Erythroblast (primary cell): ENCODE results near the gene CABLES1.

ENCODE experiments used
- DNase-seq, 2 experiments: peaks; one replicate each; lab custom pipeline; 2025; lab: John Stamatoyannopoulos, UW
- GATA1 ChIP-seq: IDR thresholded peaks from 2 replicates; pipeline ENCODE4 v1.6.1; 2011; ENCODE audit warnings: low read depth, mild to moderate bottlenecking, control low read depth, low read length, moderate library complexity
- POLR2A ChIP-seq: IDR thresholded peaks from 2 replicates; pipeline ENCODE4 v1.6.1; 2011; ENCODE audit warnings: mild to moderate bottlenecking, low read length

CABLES1 gene

GRCh38 chr18:23126376-23127056 is 8.8 kb upstream of the CABLES1 start:
- no peak for TF ChIP-seq POLR2A
- no peak for TF ChIP-seq GATA1
- no peak for DNase-seq

- DNase-seq = no peak
- TF ChIP-seq GATA1 (no peak), POLR2A (no peak)
These were observed 8.2 kb upstream of the CABLES1 start for GRCh38 chr18:23127090-23127489.

DNA sequence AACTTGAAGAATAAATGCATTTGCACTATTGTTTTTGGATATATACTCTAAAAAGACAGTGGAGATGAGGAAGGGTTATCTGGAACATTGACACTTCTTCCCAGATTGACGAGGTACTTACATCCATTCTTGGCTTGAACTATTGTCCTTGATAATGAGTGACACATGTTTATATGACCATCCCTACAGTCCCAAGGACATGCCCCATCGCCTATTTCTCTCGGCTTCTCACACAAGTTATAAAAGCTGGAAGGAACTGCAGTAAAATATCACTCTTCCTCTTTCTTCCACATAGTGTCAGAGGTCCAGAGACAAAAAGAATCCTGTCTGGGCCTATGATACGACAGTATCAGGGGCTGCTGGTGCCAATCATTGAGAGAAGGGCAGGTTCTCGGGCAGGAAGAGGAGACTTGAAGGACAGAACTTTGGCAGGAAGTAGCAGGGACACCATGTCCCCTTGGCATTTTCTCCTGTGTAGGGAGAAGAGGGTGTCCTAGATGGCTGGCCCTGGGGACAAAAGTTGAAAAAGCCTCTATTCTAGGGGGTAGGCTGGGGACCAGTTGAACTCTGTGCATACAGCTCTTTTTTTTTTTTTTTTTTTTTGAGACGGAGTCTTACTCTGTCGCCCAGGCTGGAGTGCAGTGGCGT is 5.8 kb upstream of the CABLES1 start:
- DNase-seq = no peak
- TF ChIP-seq GATA1 = no peak
- TF ChIP-seq POLR2A = no peak

DNA sequence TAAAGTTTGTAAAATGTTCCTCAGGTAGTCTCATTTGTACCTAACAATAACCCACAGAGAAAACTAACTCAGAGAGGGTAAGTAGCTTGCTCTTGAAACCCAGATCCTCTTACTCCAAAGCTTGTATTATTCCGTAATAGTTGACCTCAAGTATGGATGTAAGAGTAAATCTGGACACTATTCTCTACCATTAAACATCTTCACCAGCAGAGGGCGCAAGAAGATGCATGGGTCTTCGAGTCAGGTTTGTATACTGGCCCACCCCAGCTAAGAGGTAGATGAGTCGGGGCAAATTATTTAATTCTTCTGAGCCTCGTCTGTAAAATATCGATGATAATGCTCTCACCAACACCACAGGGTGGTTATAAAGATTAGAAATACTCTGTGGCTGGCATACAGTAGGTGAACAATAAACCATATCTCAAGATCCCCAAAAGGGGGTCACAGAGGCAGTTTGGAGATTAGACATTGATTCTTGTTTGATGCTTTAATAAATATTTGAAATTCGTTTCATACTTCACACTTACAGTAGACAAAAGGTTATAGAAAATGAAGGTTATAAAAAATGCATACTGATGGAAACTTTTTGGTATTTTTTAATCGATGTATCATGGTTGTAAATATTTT is 3.5 kb upstream of the CABLES1 start:
- peak; percentile 75 to 90 for DNase-seq
- no peak for TF ChIP-seq POLR2A
- no peak for TF ChIP-seq GATA1

DNA sequence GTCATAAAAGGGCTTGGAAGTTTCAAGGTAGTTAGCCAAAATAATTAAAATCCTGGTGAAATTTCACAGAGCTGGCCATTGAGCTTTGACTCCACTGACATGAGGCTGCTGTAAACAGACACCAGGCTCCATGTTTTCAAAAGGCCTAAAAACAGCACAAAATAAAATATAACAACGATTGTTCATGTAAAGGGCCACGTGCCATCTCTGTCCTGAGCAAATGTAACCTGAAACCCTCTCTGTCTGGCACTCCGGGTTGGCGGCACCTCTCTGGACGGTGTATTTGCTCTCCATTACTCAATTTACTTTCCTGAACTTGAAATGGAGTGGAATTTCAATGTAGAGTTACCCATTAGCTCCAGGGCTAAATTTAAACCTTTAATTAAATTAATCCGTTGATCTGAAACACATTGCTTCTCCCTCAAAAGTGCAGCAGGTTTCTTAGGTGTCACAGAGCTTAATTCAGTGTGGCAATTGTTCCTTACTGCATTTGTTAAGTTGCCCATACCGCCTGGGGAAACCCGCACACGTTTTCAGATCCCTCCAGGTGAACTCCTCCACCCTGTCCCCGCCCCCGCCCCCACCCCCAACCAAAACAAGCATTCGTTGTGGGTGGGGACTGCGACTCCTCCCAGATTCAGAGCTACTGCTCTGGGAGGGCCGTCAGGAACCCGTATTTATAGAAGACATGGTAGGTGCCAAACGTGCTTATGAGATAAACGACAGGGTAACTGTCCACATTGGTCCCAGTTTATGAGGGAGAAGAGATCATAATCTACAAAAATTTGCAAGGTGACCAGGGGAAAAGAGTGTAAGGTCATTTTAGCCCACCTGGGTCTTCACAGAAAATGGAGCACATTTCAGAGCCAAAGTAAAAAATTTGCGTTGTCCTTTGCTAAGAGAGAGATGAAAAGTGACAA is 1.2 kb upstream of the CABLES1 start:
- TF ChIP-seq GATA1 (no peak), POLR2A (peak; percentile 53)
- DNase-seq = peak; percentile 38 to 42

GRCh38 chr18:23135550-23136325 is 453 bp downstream of the CABLES1 start:
- DNase-seq = peak; percentile 41 to 57
- TF ChIP-seq POLR2A (no peak), GATA1 (no peak)

DNA sequence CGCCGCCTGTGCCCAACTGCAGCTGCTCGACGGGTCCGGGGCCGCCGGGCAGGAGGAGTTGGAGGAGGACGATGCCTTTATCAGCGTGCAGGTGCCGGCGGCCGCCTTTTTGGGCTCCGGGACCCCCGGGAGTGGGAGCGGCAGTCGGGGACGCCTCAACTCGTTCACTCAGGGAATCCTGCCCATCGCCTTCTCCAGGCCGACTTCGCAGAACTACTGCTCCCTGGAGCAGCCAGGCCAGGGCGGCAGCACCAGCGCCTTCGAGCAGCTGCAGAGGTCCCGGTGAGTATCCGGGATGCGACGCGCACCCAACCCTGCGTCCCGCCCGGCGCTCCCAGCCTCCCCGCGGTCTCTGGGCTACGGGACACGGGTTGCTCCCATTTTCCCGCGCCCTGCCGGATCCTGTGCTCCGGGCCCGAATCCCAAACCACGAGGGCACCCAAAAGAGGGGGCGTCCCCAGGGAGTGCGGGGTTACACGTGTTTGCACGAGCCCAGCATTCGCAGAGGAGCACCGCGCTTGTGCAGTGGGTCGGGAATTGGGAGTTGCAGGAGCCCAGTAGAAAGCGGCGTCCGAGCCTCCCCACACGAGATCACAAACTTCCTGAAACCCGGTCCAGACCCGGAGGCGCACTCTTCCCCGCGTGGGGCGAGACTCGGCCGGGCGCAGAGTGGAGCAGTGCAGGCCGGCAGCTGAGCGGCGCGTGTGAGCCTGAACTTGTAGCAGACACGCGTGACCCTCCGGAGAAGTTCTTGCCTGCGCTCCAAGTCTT is 1.2 kb downstream of the CABLES1 start:
- TF ChIP-seq POLR2A (no peak), GATA1 (no peak)
- peak; percentile 42 to 50 for DNase-seq

GRCh38 chr18:23137097-23137635 is 1.9 kb downstream of the CABLES1 start:
- DNase-seq = peak; percentile 42 to 50
- no peak for TF ChIP-seq POLR2A
- TF ChIP-seq GATA1 = no peak

DNA sequence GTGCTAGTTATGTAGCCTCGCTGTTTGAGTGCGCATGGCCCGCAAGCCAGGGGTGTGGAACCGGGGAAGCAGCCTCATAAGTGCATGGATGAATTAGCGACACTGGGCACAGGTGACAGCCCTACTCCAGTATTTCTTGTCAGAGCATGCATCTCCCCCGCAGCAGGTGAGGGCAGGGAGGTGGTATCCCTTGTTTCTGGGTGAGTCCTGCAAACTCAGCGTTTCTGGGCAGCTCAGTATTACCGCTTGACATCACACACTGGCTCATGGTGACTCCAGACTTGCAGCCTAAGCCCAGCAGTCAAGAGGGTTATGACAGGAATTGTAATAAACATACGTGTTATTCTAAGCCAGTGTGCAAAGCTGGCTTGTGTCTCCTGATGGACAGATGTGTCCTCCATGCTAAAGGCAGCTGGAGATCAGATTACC is 2.5 kb downstream of the CABLES1 start:
- DNase-seq = peak in 1 of 2 experiments; percentile 24
- TF ChIP-seq GATA1 (no peak), POLR2A (no peak)

- peak; percentile 16 to 17 for DNase-seq
- TF ChIP-seq POLR2A (no peak), GATA1 (no peak)
These were observed 3.2 kb downstream of the CABLES1 start for GRCh38 chr18:23138471-23138870.

GRCh38 chr18:23141104-23141999 is 6.1 kb downstream of the CABLES1 start:
- DNase-seq = peak; percentile 27 to 43
- no peak for TF ChIP-seq GATA1
- TF ChIP-seq POLR2A = no peak
